Epithelial cell of proximal tubule (primary cell): Measurements from ENCODE around the gene DGKB. TPM values are rescaled to one million over a fixed set of nuclear protein-coding genes. Genes with fewer than 3 reads are reported as not detected.

Experiments
- DNase-seq: peaks from one replicate; pipeline ENCODE4 v3.0.0-alpha.2; 2011; ENCODE audit warnings: low read depth
- H3K4me3 ChIP-seq: 2 replicates; pipeline ENCODE4 v1.5.1; 2011; ENCODE audit warnings: low read depth, mild to moderate bottlenecking, low read length
- total RNA-seq: library from RNA; depleted of rRNA; stranded (reverse); fragments of >200 nt; gene quantifications from 2 replicates; pipeline ENCODE4 v1.2.3, GENCODE V29; 2015
- TF ChIP-seq, protein P1 (sequence below): conservative IDR thresholded peaks from 2 replicates; pipeline ENCODE4 v1.5.1; 2012; ENCODE audit warnings: low read depth, mild to moderate bottlenecking, low read length

Gene DGKB
- total RNA-seq, 1 donor from 2014 or later: 0.69 TPM

GRCh38 chr7:14389181-14389591 is 513.4 kb downstream of the DGKB start:
- TF ChIP-seq, protein P1, sequence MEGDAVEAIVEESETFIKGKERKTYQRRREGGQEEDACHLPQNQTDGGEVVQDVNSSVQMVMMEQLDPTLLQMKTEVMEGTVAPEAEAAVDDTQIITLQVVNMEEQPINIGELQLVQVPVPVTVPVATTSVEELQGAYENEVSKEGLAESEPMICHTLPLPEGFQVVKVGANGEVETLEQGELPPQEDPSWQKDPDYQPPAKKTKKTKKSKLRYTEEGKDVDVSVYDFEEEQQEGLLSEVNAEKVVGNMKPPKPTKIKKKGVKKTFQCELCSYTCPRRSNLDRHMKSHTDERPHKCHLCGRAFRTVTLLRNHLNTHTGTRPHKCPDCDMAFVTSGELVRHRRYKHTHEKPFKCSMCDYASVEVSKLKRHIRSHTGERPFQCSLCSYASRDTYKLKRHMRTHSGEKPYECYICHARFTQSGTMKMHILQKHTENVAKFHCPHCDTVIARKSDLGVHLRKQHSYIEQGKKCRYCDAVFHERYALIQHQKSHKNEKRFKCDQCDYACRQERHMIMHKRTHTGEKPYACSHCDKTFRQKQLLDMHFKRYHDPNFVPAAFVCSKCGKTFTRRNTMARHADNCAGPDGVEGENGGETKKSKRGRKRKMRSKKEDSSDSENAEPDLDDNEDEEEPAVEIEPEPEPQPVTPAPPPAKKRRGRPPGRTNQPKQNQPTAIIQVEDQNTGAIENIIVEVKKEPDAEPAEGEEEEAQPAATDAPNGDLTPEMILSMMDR: no peak
- no peak overlapping the region for H3K4me3 ChIP-seq
- DNase-seq: no peak

DNA sequence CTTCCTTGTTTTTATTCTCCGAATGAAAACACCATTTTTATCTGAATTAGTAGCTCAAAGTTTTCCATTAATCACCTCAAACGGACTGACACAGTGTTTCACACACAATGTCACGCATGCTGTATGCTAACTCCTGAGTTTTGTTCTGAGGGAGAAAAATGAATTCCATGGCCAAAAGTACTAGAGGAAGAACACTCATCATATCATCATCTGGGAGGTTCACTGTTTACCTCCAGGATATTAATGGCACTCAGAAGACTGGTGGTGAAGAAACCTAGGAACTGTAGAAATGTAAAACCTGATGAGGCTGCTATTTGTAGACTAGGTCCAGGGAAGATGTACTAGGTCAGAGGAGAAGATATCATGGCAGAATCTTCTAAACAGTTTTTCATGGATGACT is 517.5 kb downstream of the DGKB start:
- TF ChIP-seq, protein P1: no peak

DNA sequence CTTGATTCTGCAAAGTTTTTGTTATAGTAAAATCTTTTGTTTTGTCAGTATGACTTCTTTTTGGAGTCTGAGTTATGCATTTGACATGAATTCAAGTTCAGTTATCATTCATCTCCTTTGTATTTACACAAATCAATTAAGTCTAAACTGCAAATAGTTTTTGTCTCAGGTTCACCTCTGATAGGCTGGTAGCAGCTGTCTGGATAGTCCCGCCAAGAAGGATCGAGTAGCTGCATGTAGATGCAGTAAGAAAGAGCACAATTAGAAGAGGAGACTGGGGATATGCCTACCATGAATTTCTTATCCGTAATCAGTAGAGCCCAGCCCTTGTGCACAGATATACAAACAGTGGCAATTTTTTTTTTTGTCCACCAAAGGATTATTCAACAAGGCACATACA is 520.6 kb downstream of the DGKB start:
- TF ChIP-seq, protein P1: no peak
- no peak for DNase-seq

More for the DNA sequence above, 517.5 kb downstream of the DGKB start:
- no peak overlapping the region for H3K4me3 ChIP-seq
- DNase-seq: no peak

DNA sequence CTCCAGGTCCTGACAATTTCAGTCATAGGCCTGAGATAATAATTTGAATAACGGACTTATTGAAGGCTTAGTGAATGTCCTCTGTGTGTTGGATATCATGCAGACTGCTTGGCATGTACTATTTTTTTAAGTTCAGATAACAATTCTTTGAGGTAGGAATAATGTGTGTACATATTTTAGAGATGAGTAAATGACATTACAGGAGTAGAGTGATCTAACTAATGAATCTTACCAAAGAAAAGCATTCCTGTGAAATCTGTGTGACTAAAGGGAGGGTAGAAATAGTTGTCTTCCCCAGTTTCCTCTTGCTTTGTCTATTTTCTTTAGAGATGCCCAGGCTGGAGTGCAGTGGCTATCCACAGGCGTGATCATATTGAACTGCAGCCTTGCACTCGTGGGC is 521.2 kb downstream of the DGKB start:
- no peak for DNase-seq
- H3K4me3 ChIP-seq: no peak overlapping the region

More for the DNA sequence above, 520.6 kb downstream of the DGKB start:
- H3K4me3 ChIP-seq: no peak overlapping the region

DNA sequence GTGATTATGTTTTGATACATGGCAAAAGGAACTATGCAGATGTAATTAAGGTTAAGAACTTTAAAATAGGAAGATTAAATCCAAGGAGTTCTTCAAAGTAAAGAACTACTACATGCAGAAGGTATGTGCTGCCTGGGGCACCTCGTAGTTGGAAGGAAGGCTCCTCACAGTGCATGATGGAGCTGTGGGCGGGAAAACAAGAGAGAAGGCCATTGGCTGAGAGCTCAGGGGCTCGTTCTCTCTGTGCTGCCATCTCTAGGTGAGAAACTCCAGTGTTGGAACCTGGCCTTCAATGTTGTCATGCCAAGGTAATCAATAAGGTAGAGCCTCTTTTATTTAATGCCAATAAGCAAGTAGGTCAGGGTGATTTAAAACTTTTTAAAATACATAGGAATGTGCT is 521.7 kb downstream of the DGKB start:
- TF ChIP-seq, protein P1: no peak
- DNase-seq: no peak
- no peak overlapping the region for H3K4me3 ChIP-seq

More for the DNA sequence above, 521.2 kb downstream of the DGKB start:
- TF ChIP-seq, protein P1: no peak

DNA sequence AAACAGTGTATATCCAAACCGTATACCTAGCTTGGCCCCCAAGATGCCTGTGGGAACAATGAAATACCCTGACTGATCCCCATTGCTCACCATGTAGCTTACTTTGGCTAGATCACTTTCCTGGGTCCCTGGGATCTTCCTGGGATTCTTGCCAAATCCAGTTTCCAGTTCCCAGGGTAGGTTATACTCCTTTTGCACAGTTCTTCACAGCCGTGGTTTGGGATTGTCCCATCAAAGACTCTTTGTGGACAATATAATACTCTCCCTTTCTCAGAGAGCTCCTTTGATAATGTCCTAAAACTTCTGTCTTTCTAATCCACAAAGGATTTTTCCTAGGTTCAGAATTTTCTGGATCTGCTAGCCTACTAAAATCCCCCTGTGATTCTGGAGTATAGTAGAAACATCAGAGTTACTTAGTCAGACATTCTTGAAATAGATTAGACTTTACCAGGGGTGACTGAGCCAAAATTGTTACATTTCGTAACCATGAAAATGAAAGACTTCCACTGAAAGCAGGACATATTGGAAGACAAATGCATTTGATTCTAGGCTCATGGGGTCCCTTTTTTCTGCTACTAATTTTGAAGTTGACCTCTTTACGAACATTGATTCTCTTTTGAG is 524.8 kb downstream of the DGKB start:
- TF ChIP-seq, protein P1: no peak
- DNase-seq: peak; percentile 6
- H3K4me3 ChIP-seq: no peak overlapping the region

DNA sequence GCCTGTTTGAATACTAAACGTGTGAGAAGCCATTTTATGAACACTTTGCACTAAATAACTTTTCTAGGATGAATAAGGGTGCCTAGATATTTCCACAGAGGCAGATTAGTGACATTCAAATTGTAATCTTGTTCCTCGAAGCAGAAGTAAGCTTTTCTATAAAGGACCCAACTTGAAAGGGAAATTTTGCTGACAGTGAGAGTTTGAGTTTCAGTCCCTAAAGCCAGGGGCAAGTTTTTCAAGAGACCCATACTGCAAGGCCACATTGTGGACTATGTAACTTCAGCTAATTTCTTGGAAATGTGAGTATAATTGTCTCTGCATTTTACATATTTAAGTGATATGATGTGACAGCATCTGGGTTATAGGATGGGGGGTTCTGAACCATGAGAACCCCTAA is 525.8 kb downstream of the DGKB start:
- H3K4me3 ChIP-seq: no peak overlapping the region
- TF ChIP-seq, protein P1: no peak
- DNase-seq: no peak
